Trophoblast cell (in vitro differentiated cells and primary cell): ENCODE data around the gene FAM117B.

Experiments
- DNase-seq, 2 donors: peaks; one replicate each; pipeline ENCODE4 v3.0.0-alpha.2; 2016
- H2AFZ ChIP-seq: 2 replicates; pipeline ENCODE4 v1.6.1; 2013; ENCODE audit warnings: low read length, moderate library complexity, mild to moderate bottlenecking; ENCODE audit not compliant: insufficient read depth, poor library complexity
- H2AK5ac ChIP-seq: 2 replicates; pipeline ENCODE4 v1.6.1; 2013; ENCODE audit warnings: mild to moderate bottlenecking, low read length
- H2BK120ac ChIP-seq: 2 replicates; pipeline ENCODE4 v1.6.1; 2013; ENCODE audit warnings: low read length, mild to moderate bottlenecking, moderate library complexity; ENCODE audit not compliant: insufficient read depth, poor library complexity
- H2BK12ac ChIP-seq: 2 replicates; pipeline ENCODE4 v1.6.1; 2013; ENCODE audit warnings: mild to moderate bottlenecking, low read length, moderate library complexity
- H2BK5ac ChIP-seq: 2 replicates; pipeline ENCODE4 v1.6.1; 2013; ENCODE audit warnings: low read length, low read depth, moderate library complexity, mild to moderate bottlenecking; ENCODE audit not compliant: poor library complexity
- H3K14ac ChIP-seq: 2 replicates; pipeline ENCODE4 v1.6.1; 2013; ENCODE audit warnings: mild to moderate bottlenecking, low read length
- H3K18ac ChIP-seq: 2 replicates; pipeline ENCODE4 v1.6.1; 2013; ENCODE audit warnings: mild to moderate bottlenecking, low read length
- H3K23ac ChIP-seq: 2 replicates; pipeline ENCODE4 v1.6.1; 2013; ENCODE audit warnings: low read length
- H3K27ac ChIP-seq: 2 replicates; pipeline ENCODE4 v1.5.1; 2013; ENCODE audit warnings: low read depth, mild to moderate bottlenecking, inconsistent platforms, low read length, moderate library complexity
- H3K27me3 ChIP-seq: 2 replicates; pipeline ENCODE4 v1.6.1; 2013; ENCODE audit warnings: inconsistent platforms, mild to moderate bottlenecking, low read length, moderate library complexity; ENCODE audit not compliant: insufficient read depth
- H3K36me3 ChIP-seq, 2 experiments: 1 replicate in 1 of 2; 2 replicates in 1 of 2; pipeline ENCODE4 v1.6.1; 2013; ENCODE audit warnings: low read length in 2 of 2, mild to moderate bottlenecking in 2 of 2, moderate library complexity in 1 of 2; ENCODE audit not compliant: insufficient read depth in 2 of 2, control insufficient read depth in 1 of 2
- H3K4ac ChIP-seq: 2 replicates; pipeline ENCODE4 v1.6.1; 2013; ENCODE audit warnings: low read depth, mild to moderate bottlenecking, low read length, moderate library complexity
- H3K4me1 ChIP-seq, 2 experiments: 1 replicate in 1 of 2; 2 replicates in 1 of 2; pipeline ENCODE4 v1.6.1; 2013; ENCODE audit warnings: low read length in 2 of 2, mild to moderate bottlenecking in 2 of 2, moderate library complexity in 1 of 2; ENCODE audit not compliant: insufficient read depth in 2 of 2, control insufficient read depth in 1 of 2
- H3K4me2 ChIP-seq: 2 replicates; pipeline ENCODE4 v1.6.1; 2013; ENCODE audit warnings: inconsistent platforms, mild to moderate bottlenecking, low read length, moderate library complexity
- H3K4me3 ChIP-seq: 2 replicates; pipeline ENCODE4 v1.5.1; 2013; ENCODE audit warnings: mild to moderate bottlenecking, low read depth, low read length, inconsistent platforms
- H3K79me1 ChIP-seq: one replicate; pipeline ENCODE4 v1.6.1; 2013; ENCODE audit warnings: low read length
- H3K79me2 ChIP-seq: 2 replicates; pipeline ENCODE4 v1.6.1; 2013; ENCODE audit warnings: low read length, mild to moderate bottlenecking; ENCODE audit not compliant: control insufficient read depth, insufficient read depth, poor library complexity
- H3K9ac ChIP-seq: 2 replicates; pipeline ENCODE4 v1.6.1; 2013; ENCODE audit warnings: mild to moderate bottlenecking, low read length
- H3K9me3 ChIP-seq: 2 replicates; pipeline ENCODE4 v1.6.1; 2013; ENCODE audit warnings: low read depth, mild to moderate bottlenecking, control low read depth, inconsistent platforms, low read length; ENCODE audit not compliant: insufficient read depth
- H4K12ac ChIP-seq: 2 replicates; pipeline ENCODE4 v1.6.1; 2013; ENCODE audit warnings: low read depth, mild to moderate bottlenecking, low read length, moderate library complexity
- H4K8ac ChIP-seq: 2 replicates; pipeline ENCODE4 v1.6.1; 2013; ENCODE audit warnings: low read depth, mild to moderate bottlenecking, low read length, moderate library complexity
- H4K91ac ChIP-seq: one replicate; pipeline ENCODE4 v1.6.1; 2013; ENCODE audit warnings: low read depth, mild to moderate bottlenecking, low read length, moderate library complexity
- WGBS: extraction: QIAGEN DNeasy Blood & Tissue Kit; methylation state at CpG from one replicate; pipeline ENCODE4 v1.1.7; 2013; ENCODE audit warnings: missing lambda C conversion rate; ENCODE audit not compliant: insufficient read length, insufficient coverage; ENCODE audit errors: extremely low coverage; 5-methylcytosine and 5-hydroxymethylcytosine counted together

FAM117B gene

GRCh38 chr2:202638721-202639120 is 4.0 kb downstream of the FAM117B start:
- Histone ChIP-seq H2BK120ac (no peak overlapping the region), H4K91ac (no peak overlapping the region), H3K79me1 (peaks cover 5% of the 10 kb centered on the region), H3K18ac (no peak overlapping the region), H3K23ac (no peak overlapping the region), H3K4ac (no peak overlapping the region), H3K9ac (no peak overlapping the region), H3K4me3 (no peak overlapping the region), H2BK5ac (no peak overlapping the region), H3K4me2 (no peak overlapping the region), H2AFZ (no peak overlapping the region), H3K36me3 (no peaks in the 10 kb centered on the region), H3K27me3 (no peaks in the 10 kb centered on the region), H3K27ac (no peak overlapping the region), H2BK12ac (no peak overlapping the region), H3K4me1 (no peaks in the 10 kb centered on the region), H3K79me2 (peaks cover 3% of the 10 kb centered on the region), H3K14ac (no peak overlapping the region), H2AK5ac (no peak overlapping the region), H4K12ac (no peak overlapping the region), H4K8ac (no peak overlapping the region), H3K9me3 (no peaks in the 10 kb centered on the region)
- no CpG with 5 or more reads among the region's 6 CpGs for WGBS
- no peak for DNase-seq

- H3K4me2 ChIP-seq = no peak overlapping the region
- no peak overlapping the region for H3K4me3 ChIP-seq
- no CpG with 5 or more reads among the region's 3 CpGs for WGBS
- no peak overlapping the region for H4K8ac ChIP-seq
- H3K4me1 ChIP-seq = no peaks in the 10 kb centered on the region
- H3K36me3 ChIP-seq = no peaks in the 10 kb centered on the region
- H3K9me3 ChIP-seq = no peaks in the 10 kb centered on the region
- H3K27ac ChIP-seq = no peak overlapping the region
- no peak overlapping the region for H2BK120ac ChIP-seq
- no peak overlapping the region for H2BK12ac ChIP-seq
- H3K18ac ChIP-seq = no peak overlapping the region
- H2AK5ac ChIP-seq = no peak overlapping the region
- H3K4ac ChIP-seq = no peak overlapping the region
- no peaks in the 10 kb centered on the region for H3K27me3 ChIP-seq
- H4K12ac ChIP-seq = no peak overlapping the region
- no peak overlapping the region for H2AFZ ChIP-seq
- no peak overlapping the region for H3K9ac ChIP-seq
- peaks cover 5% of the 10 kb centered on the region for H3K79me1 ChIP-seq
- H2BK5ac ChIP-seq = no peak overlapping the region
- no peak overlapping the region for H3K14ac ChIP-seq
- H4K91ac ChIP-seq = no peak overlapping the region
- H3K79me2 ChIP-seq = peaks cover 3% of the 10 kb centered on the region
- H3K23ac ChIP-seq = no peak overlapping the region
- DNase-seq = peak; percentile 23 to 76
Measured at GRCh38 chr2:202639231-202639630, 4.5 kb downstream of the FAM117B start.

GRCh38 chr2:202642567-202642966 is 7.8 kb downstream of the FAM117B start:
- Histone ChIP-seq H3K4ac (no peak overlapping the region), H3K36me3 (no peaks in the 10 kb centered on the region), H3K9me3 (no peaks in the 10 kb centered on the region), H4K8ac (no peak overlapping the region), H3K4me2 (no peak overlapping the region), H4K91ac (no peak overlapping the region), H3K4me1 (no peaks in the 10 kb centered on the region), H2BK12ac (no peak overlapping the region), H4K12ac (no peak overlapping the region), H2BK120ac (no peak overlapping the region), H2AFZ (no peak overlapping the region), H3K27ac (no peak overlapping the region), H3K79me1 (no peaks in the 10 kb centered on the region), H3K4me3 (no peak overlapping the region), H2BK5ac (no peak overlapping the region), H3K27me3 (no peaks in the 10 kb centered on the region), H3K18ac (no peak overlapping the region), H3K23ac (no peak overlapping the region), H3K14ac (no peak overlapping the region), H2AK5ac (no peak overlapping the region), H3K9ac (no peak overlapping the region), H3K79me2 (no peaks in the 10 kb centered on the region)
- 100% methylated on average over 1 of the region's 2 CpGs for WGBS
- DNase-seq = no peak

- Histone ChIP-seq H3K18ac (no peak overlapping the region), H3K4me1 (no peaks in the 10 kb centered on the region), H3K27me3 (no peaks in the 10 kb centered on the region), H3K79me1 (no peaks in the 10 kb centered on the region), H2BK12ac (no peak overlapping the region), H4K91ac (no peak overlapping the region), H3K4me2 (no peak overlapping the region), H3K14ac (no peak overlapping the region), H2AFZ (no peak overlapping the region), H2BK120ac (no peak overlapping the region), H3K4me3 (no peak overlapping the region), H2AK5ac (no peak overlapping the region), H4K8ac (no peak overlapping the region), H3K9ac (no peak overlapping the region), H3K9me3 (no peaks in the 10 kb centered on the region), H2BK5ac (no peak overlapping the region), H3K4ac (no peak overlapping the region), H3K36me3 (no peaks in the 10 kb centered on the region), H3K79me2 (no peaks in the 10 kb centered on the region), H4K12ac (no peak overlapping the region), H3K27ac (no peak overlapping the region), H3K23ac (no peak overlapping the region)
- WGBS = 100% methylated on average over 1 of the region's 5 CpGs
- DNase-seq = no peak
Measured at GRCh38 chr2:202643012-202643858, 8.5 kb downstream of the FAM117B start.
